Measurements from ENCODE around the gene OR6A2. TPM values are rescaled to one million over a fixed set of nuclear protein-coding genes. Genes with fewer than 3 reads are reported as not detected.

OR6A2 gene
- total RNA-seq, 1 donor from 2014 or later: 0.09 TPM

- Histone ChIP-seq H3K36me3 (ENCODE audit: insufficient read depth, low read length) (no peaks in the 10 kb centered on the region), H3K9me3 (ENCODE audit: insufficient read depth, low read depth, low read length) (no peaks in the 10 kb centered on the region), H3K4me3 (ENCODE audit: insufficient read depth, low read depth, low read length) (no peak overlapping the region), H2AFZ (ENCODE audit: low read depth, low read length) (no peak overlapping the region), H3K9ac (ENCODE audit: low read length) (no peak overlapping the region), H3K27me3 (ENCODE audit: insufficient read depth, low read length) (no peaks in the 10 kb centered on the region), H3K4me1 (ENCODE audit: insufficient read depth, low read length) (no peaks in the 10 kb centered on the region), H4K20me1 (ENCODE audit: insufficient read depth, low read length) (no peaks in the 10 kb centered on the region), H3K79me2 (ENCODE audit: insufficient read depth, low read length) (no peaks in the 10 kb centered on the region), H3K4me2 (ENCODE audit: low read length) (no peak overlapping the region), H3K27ac (ENCODE audit: low read depth, low read length) (no peak overlapping the region)
- H3K9me3 Mint-ChIP-seq (ENCODE audit: unreplicated experiment): no peaks in the 10 kb centered on the region
- no peak overlapping the region for H3K4me3 Mint-ChIP-seq (ENCODE audit: unreplicated experiment)
- no peak overlapping the region for H3K27ac Mint-ChIP-seq (ENCODE audit: unreplicated experiment)
- no peaks in the 10 kb centered on the region for H3K36me3 Mint-ChIP-seq (ENCODE audit: low read depth, unreplicated experiment)
- DNase-seq (ENCODE audit: low read depth) (no peak), FAIRE-seq (no peak)
- no peak for TF ChIP-seq CTCF (IDR thresholded peaks at IDR 0.05; ENCODE audit: insufficient read depth, low read depth, low read length)
- no peak for TF ChIP-seq EZH2 (IDR thresholded peaks at IDR 0.05; ENCODE audit: insufficient read depth, low read length)
- H3K4me1 Mint-ChIP-seq (ENCODE audit: low read depth, unreplicated experiment): no peaks in the 10 kb centered on the region
- no peaks in the 10 kb centered on the region for H3K27me3 Mint-ChIP-seq (ENCODE audit: low read depth, unreplicated experiment)
Measured at GRCh38 chr11:6794639-6795038, 4.8 kb downstream of the OR6A2 start.

GRCh38 chr11:6790546-6790945, 8.9 kb downstream of the OR6A2 start:
- no peaks in the 10 kb centered on the region for H3K27me3 ChIP-seq (ENCODE audit: insufficient read depth, low read length)
- H2AFZ ChIP-seq (ENCODE audit: low read depth, low read length): no peak overlapping the region
- H3K79me2 ChIP-seq (ENCODE audit: insufficient read depth, low read length): no peaks in the 10 kb centered on the region
- H3K9me3 ChIP-seq (ENCODE audit: insufficient read depth, low read depth, low read length): no peaks in the 10 kb centered on the region
- FAIRE-seq (no peak), DNase-seq (ENCODE audit: low read depth) (no peak)
- Mint-ChIP-seq H3K4me3 (ENCODE audit: unreplicated experiment) (no peak overlapping the region), H3K27me3 (ENCODE audit: low read depth, unreplicated experiment) (no peaks in the 10 kb centered on the region), H3K4me1 (ENCODE audit: low read depth, unreplicated experiment) (no peaks in the 10 kb centered on the region), H3K27ac (ENCODE audit: unreplicated experiment) (no peak overlapping the region), H3K9me3 (ENCODE audit: unreplicated experiment) (no peaks in the 10 kb centered on the region), H3K36me3 (ENCODE audit: low read depth, unreplicated experiment) (no peaks in the 10 kb centered on the region)
- H3K36me3 ChIP-seq (ENCODE audit: insufficient read depth, low read length): no peaks in the 10 kb centered on the region
- TF ChIP-seq CTCF (IDR thresholded peaks at IDR 0.05; ENCODE audit: insufficient read depth, low read depth, low read length) (no peak), EZH2 (IDR thresholded peaks at IDR 0.05; ENCODE audit: insufficient read depth, low read length) (no peak)
- H3K4me3 ChIP-seq (ENCODE audit: insufficient read depth, low read depth, low read length): no peak overlapping the region
- no peak overlapping the region for H3K4me2 ChIP-seq (ENCODE audit: low read length)
- no peak overlapping the region for H3K27ac ChIP-seq (ENCODE audit: low read depth, low read length)
- no peak overlapping the region for H3K9ac ChIP-seq (ENCODE audit: low read length)
- H4K20me1 ChIP-seq (ENCODE audit: insufficient read depth, low read length): no peaks in the 10 kb centered on the region
- H3K4me1 ChIP-seq (ENCODE audit: insufficient read depth, low read length): no peaks in the 10 kb centered on the region

- Mint-ChIP-seq H3K27ac (ENCODE audit: unreplicated experiment) (no peak within 1 kb of the TSS), H3K4me1 (ENCODE audit: low read depth, unreplicated experiment) (no peaks in the 10 kb centered on the region), H3K36me3 (ENCODE audit: low read depth, unreplicated experiment) (no peaks in the 10 kb centered on the region)
Measured at GRCh38 chr11:6782720-6783119, 16.8 kb downstream of the OR6A2 start, which contains the start of gene OR2AG1. TSS of gene OR2AG1 (plus strand) at chr11:6783020. CDS start at chr11:6785038, 2,018 bp downstream.

More at GRCh38 chr11:6782720-6783119, 16.8 kb downstream of the OR6A2 start, which contains the start of gene OR2AG1:
- H3K27ac ChIP-seq (ENCODE audit: low read depth, low read length): no peak within 1 kb of the TSS
- H3K36me3 ChIP-seq (ENCODE audit: insufficient read depth, low read length): no peaks in the 10 kb centered on the region
- no peak for DNase-seq (ENCODE audit: low read depth)
- Mint-ChIP-seq H3K9me3 (ENCODE audit: unreplicated experiment) (no peaks in the 10 kb centered on the region), H3K4me3 (ENCODE audit: unreplicated experiment) (no peak within 1 kb of the TSS), H3K27me3 (ENCODE audit: low read depth, unreplicated experiment) (peaks cover 2% of the 10 kb centered on the region)
- no peak within 1 kb of the TSS for H3K4me2 ChIP-seq (ENCODE audit: low read length)
- H4K20me1 ChIP-seq (ENCODE audit: insufficient read depth, low read length): no peaks in the 10 kb centered on the region
- H3K79me2 ChIP-seq (ENCODE audit: insufficient read depth, low read length): no peaks in the 10 kb centered on the region
- TF ChIP-seq EZH2 (IDR thresholded peaks at IDR 0.05; ENCODE audit: insufficient read depth, low read length): no peak
- no peak for TF ChIP-seq CTCF (IDR thresholded peaks at IDR 0.05; ENCODE audit: insufficient read depth, low read depth, low read length)
- no peaks in the 10 kb centered on the region for H3K27me3 ChIP-seq (ENCODE audit: insufficient read depth, low read length)
- no peak within 1 kb of the TSS for H3K9ac ChIP-seq (ENCODE audit: low read length)
- H2AFZ ChIP-seq (ENCODE audit: low read depth, low read length): no peak within 1 kb of the TSS
- H3K9me3 ChIP-seq (ENCODE audit: insufficient read depth, low read depth, low read length): no peaks in the 10 kb centered on the region
- FAIRE-seq: no peak
- no peak within 1 kb of the TSS for H3K4me3 ChIP-seq (ENCODE audit: insufficient read depth, low read depth, low read length)
- H3K4me1 ChIP-seq (ENCODE audit: insufficient read depth, low read length): no peaks in the 10 kb centered on the region

All from astrocyte (in vitro differentiated cells and primary cell).